Lower leg skin (tissue), 3 donors: Measurements from ENCODE around the gene LRBA.

Source experiments
- CTCF ChIP-seq, 3 donors: fragments of 450-650 bp; IDR thresholded peaks; one replicate each; pipeline ENCODE4 v1.5.1; 2016; ENCODE audit warnings: antibody characterized with exemption in 3 of 3, mild to moderate bottlenecking in 3 of 3, moderate library complexity in 2 of 3
- POLR2A ChIP-seq, 2 donors: fragments of 450-650 bp; IDR thresholded peaks; one replicate each; pipeline ENCODE4 v1.6.1; 2016 to 2017; ENCODE audit warnings: antibody characterized with exemption in 2 of 2, mild to moderate bottlenecking in 1 of 2, moderate library complexity in 1 of 2

DNA sequence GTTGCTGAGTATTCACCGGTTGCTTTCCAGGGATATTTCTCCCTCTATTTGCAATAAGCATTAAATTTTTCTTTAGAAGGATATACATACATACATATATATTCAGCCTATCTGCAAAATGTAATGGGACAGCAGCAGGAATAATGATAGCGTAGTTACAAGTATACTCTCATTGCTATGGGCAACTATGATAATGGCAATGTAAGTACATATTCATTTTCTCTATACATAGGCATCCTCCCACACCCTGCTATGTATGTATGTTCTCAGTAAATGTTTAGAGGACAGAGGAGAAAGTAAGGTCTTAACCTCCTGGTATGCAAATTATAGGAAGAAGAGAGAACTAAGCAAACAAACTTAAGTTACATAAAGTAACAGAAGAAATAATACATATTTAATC is 452.8 kb downstream of the LRBA start:
- TF ChIP-seq POLR2A (IDR thresholded peaks at IDR 0.05), result no peak
- TF ChIP-seq CTCF (IDR thresholded peaks at IDR 0.05), result no peak
